Smooth muscle cell of the pulmonary artery (primary cell): ENCODE data around the gene HILPDA. TPM values are rescaled to one million over a fixed set of nuclear protein-coding genes. Genes with fewer than 3 reads are reported as not detected.

ENCODE experiments used
- total RNA-seq: library from RNA; depleted of rRNA; stranded (reverse); fragments of >200 nt; gene quantifications from 2 replicates; pipeline ENCODE4 v1.2.3, GENCODE V29; 2014

HILPDA gene, protein sequence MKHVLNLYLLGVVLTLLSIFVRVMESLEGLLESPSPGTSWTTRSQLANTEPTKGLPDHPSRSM
- total RNA-seq: 71.2 and 80.5 TPM in 2 replicates

DNA sequence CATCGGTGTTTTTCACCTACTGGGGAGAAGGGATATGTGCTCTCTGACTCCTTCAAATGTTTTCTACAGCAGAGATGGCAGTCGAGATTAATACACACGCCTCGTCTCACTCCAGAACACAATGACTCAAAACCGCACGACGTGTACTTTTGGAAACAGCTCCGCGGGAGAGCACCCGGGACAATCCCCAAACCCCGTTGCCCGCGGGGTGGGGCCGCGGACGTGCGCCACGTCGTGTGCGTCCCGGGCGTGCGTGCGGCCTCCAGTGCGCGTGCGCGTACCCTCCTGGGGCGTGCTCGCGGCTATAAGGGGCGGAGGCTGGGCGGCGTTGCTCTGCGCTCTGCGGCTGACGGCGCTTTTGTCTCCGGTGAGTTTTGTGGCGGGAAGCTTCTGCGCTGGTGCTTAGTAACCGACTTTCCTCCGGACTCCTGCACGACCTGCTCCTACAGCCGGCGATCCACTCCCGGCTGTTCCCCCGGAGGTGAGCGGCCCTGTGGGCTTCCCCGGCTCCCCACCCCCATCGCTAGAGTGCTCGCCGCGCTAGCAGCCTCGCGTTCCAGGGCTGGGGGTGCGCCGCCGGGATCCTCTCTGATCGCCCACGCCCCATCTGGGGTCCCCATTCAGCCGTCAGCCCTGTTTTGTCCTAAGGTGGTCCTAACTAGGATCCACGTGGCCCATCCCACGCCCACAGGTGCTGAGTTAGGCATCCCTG, at the start of gene HILPDA:
Gene HILPDA (plus strand): TSS at position 336 of the 712 bp plus-strand sequence. CDS start 1,391 bp downstream, outside the sequence.

DNA sequence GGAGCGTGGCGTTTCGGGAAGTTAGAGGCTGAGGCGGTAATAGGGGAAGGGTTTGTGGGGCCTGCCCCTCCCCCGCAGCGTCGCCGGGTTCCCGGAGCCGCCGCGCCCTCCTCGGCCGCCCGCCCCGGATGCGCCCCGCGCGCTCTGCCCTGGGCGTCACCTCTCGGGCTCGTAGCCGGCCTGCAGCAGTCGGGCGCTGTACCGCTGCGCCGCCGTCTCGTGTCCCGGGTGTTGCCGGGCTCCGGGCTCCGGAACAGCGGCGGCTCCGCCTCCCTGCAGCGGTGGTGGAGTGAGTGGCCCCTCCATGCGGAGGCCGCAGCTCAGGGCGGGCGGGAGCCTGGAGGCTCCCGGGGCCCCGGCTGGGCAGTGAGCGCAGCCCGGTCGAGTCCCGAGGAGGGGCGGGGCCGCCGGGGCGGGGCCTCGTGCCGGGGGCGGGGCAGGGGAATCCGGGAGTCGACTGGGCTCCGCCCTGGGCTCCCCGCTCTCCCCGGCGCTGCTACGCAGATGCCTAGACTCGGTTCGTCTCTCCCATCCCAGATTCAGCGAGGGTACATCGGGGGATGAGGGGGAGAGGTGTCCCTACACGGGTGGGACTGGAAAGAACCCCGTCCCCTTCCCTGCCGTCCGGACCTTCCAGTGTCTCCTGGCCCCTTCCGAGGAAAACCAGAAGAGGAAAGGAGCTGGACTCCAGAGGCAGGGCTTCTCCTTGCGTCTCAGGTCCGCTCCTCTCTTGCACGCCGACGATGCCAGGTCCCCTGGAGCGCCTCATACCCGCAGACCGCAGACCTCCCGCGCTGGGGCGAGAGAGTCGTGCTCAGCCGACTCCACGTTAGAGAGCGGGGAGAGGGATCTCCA, 45.9 kb upstream of the HILPDA start, which contains the start of gene IMPDH1:
Gene IMPDH1 (minus strand): TSS at position 387 of the 855 bp plus-strand sequence. CDS start 81 bp downstream, at position 306.

DNA sequence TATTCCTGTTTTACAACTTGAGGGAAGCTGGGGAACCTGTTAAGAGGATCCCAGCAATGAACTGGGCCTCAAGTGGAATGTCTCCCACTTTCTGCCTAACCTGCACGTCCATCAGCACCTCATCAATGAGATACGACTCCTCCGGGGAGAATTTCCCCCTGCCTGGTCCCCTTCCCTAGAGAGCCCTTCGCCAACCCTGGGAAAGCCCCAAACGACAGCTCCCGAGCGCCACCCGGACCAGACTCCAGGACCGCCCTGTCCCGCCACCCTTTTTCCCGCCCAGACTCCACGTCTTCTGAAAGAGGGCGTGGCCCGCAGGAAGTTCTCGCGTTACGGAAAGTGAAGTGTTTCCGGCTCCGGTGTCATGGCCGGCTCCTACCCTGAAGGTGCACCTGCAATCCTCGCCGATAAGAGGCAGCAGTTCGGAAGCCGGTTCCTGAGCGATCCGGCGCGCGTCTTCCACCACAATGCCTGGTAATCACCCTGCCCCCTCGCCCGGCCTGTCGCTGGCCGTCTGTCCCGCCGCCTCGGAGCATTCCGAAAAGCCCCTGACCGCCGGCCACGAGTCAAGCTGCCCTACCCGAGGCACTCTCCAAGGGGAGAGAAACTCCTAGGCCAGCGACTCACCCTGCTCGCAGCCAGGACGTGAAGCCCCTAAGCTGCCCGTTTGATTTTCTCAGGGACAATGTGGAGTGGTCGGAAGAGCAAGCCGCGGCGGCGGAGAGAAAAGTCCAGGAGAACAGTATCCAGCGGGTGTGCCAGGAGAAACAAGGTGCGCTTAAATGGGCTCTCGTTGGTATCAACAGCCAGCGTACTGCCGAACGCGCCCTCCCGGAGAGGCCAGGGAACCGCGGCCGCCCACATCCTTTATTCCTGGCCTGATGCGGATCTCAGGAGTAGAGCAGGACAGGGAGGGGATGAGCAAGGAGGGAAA, 21.0 kb downstream of the HILPDA start, which contains the start of gene METTL2B:
Gene METTL2B (plus strand): TSS at position 347 of the 934 bp plus-strand sequence. CDS start 18 bp downstream, at position 365.

Other genes starting within 250 kb of the HILPDA start
- gene LEP, start 214.6 kb upstream of the HILPDA start, total RNA-seq: 0.17 and 8.9 TPM in 2 replicates
- 10.3 and 14.2 TPM in 2 replicates for gene RBM28, start 112.0 kb upstream of the HILPDA start, total RNA-seq
- gene PRRT4, start 94.2 kb upstream of the HILPDA start, total RNA-seq: 0.13 TPM in 1 of 2 replicates, not detected in the other
- gene IMPDH1, start 45.9 kb upstream of the HILPDA start, total RNA-seq: 73.9 and 108 TPM in 2 replicates
- gene METTL2B, start 20.9 kb downstream of the HILPDA start, total RNA-seq: 29.3 and 35.7 TPM in 2 replicates
- 1.3 and 1.4 TPM in 2 replicates for gene GARIN1A, start 216.4 kb downstream of the HILPDA start, total RNA-seq